Heart left ventricle (tissue), 16 donors: ENCODE results near the gene ZNF674. TPM values are rescaled to one million over a fixed set of nuclear protein-coding genes. Genes with fewer than 3 reads are reported as not detected.
A peak's percentile ranks its signal among the peaks of the same experiment; 100 is the strongest.

Source experiments
- ATAC-seq, 4 donors: fragments of 200-7000 bp; cut with Tn5 transposase; one replicate each; pipeline ENCODE4 v1.9.1; 2020 to 2022; ENCODE audit warnings: moderate library complexity in 4 of 4, mild to moderate bottlenecking in 3 of 4, moderate number of reproducible peaks in 1 of 4
- DNase-seq, 5 donors: peaks; one replicate each; pipeline ENCODE4 v3.0.0-alpha.2; 2020
- H3K27ac ChIP-seq, 12 donors: fragments of 200-600 bp; sonication (generic) in 4 of 12; one replicate each; pipeline versions ENCODE4 v1.5.0 to v1.8.0; 2016 to 2022; ENCODE audit warnings: mild to moderate bottlenecking in 2 of 12
- H3K27me3 ChIP-seq, 9 donors: fragments of 200-600 bp; sonication (generic) in 2 of 9; one replicate each; pipeline versions ENCODE4 v1.5.1 to v1.8.0; 2016 to 2022; ENCODE audit warnings: mild to moderate bottlenecking in 3 of 9
- H3K36me3 ChIP-seq, 9 donors: fragments of 200-600 bp; sonication (generic) in 2 of 9; one replicate each; pipeline versions ENCODE4 v1.5.0 to v1.8.0; 2018 to 2022; ENCODE audit warnings: mild to moderate bottlenecking in 2 of 9
- H3K4me1 ChIP-seq, 12 donors: fragments of 200-600 bp; sonication (generic) in 4 of 12; one replicate each; pipeline versions ENCODE4 v1.5.0 to v1.8.0; 2016 to 2022; ENCODE audit warnings: mild to moderate bottlenecking in 3 of 12
- H3K4me3 ChIP-seq, 12 donors: fragments of 200-600 bp; sonication (generic) in 4 of 12; one replicate each; pipeline versions ENCODE4 v1.5.0 to v1.8.0; 2017 to 2022; ENCODE audit warnings: mild to moderate bottlenecking in 9 of 12, moderate library complexity in 4 of 12
- H3K9me3 ChIP-seq, 12 donors: fragments of 200-600 bp; sonication (generic) in 4 of 12; one replicate each; pipeline versions ENCODE4 v1.5.0 to v1.8.0; 2016 to 2022; ENCODE audit warnings: mild to moderate bottlenecking in 1 of 12
- POLR2A ChIP-seq, 2 donors: fragments of 450-650 bp; IDR thresholded peaks; one replicate each; pipeline ENCODE4 v1.6.1; 2017; ENCODE audit warnings: antibody characterized with exemption in 2 of 2, mild to moderate bottlenecking in 2 of 2, moderate library complexity in 2 of 2
- WGBS, 4 donors: extraction: QIAGEN DNeasy Blood & Tissue Kit in 2 of 4; methylation state at CpG; one replicate each; pipeline versions ENCODE4 v1.1.5 to v1.1.7; 2013 to 2018; 5-methylcytosine and 5-hydroxymethylcytosine counted together
- intact Hi-C, 10 donors: fragments of 100-400 bp; cut with DNase I; formaldehyde crosslinking; loops; one replicate each; pipeline versions ENCODE4 v1.11.1 to v1.14.2; 2022
- polyA plus RNA-seq, 2 donors: library from polyadenylated mRNA; stranded (reverse); fragments of 200-250 nt; gene quantifications; one replicate each; pipeline ENCODE4 v1.2.3, GENCODE V29; 2013
- total RNA-seq, 9 donors: library from RNA; depleted of rRNA in 2 of 9; stranded (reverse); fragments of >200 nt in 2 of 9; fragmentation: NEBNext Ultra II Directional in 3 of 9; extraction: Animal tissue kit (Norgen Biotek cat#: 25700) in 3 of 9; gene quantifications; one replicate each; pipeline versions ENCODE4 v1.1.0 to v1.2.4, GENCODE V29; 2016 to 2023
- TF ChIP-seq, protein P1 (sequence below), 12 donors: fragments of 200-600 bp; sonication (generic) in 4 of 12; IDR thresholded peaks; one replicate each; pipeline versions ENCODE4 v1.5.0 to v1.8.0; 2018 to 2022; ENCODE audit warnings: antibody characterized with exemption in 12 of 12, mild to moderate bottlenecking in 5 of 12
- donor health status: ischemic (EF 13 %, LVEDD 7.1; RV severe dilation, severe dysfunction).
- donor health status: healthy with polysubstance abuse.
- donor health status: DM: no; HTN: yes; CAD: no.
- donor health status: DM: no; HTN: no; CAD: no.
- donor health status: ischemic (EF 25% LVEDD 6.9; RV normal size, moderate dysfunction).
- donor health status: ischemic (EF 25% LVEDD 5.7; RV mildly dilated, moderate dysfunction).
- donor health status: healthy.
- donor health status: DM: yes; HTN: yes; CAD: no.
- donor health status: ischemic (EF 35%, LVEDD 5.7; RV mildly dilated, moderate dysfunction).
- donor health status: nonischemic (EF 11% LVEDD 7.7; RV severe dilation, severe dysfunction).
- donor health status: DM: yes; HTN: yes; CAD: no.
- donor health status: PGD.
- donor health status: ischemic (EF 29% LVEDD 5.4; RV normal size, mild dysfunction).
- donor health status: nonischemic (EF 23%, LVEDD 6.1; RV moderate dilation, normal function).

The ZNF674 gene
- total and polyA plus RNA-seq, 11 donors, result 0.81 to 5.6 (median 2.6) TPM

DNA sequence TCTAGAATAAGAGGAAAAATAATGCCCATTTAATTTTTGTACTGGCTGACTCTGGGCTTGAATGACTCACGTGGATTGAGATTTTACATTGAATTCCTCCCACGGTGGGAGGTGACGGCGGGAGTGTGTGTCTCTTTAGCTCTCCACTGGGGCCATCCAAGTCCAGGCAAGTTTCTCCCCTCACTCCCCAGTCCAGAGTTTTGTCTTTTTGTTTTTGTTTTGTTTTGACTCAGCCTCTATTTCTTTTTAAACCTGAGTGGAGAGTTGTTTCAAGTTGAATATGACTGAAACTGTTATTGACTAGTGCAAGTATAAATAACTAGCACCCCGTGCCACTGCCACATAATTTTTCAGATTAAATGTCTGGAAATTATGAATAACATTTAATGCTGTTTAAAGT, 41.9 kb upstream of the ZNF674 start:
- no peak for DNase-seq
- ATAC-seq, result no peak
- TF ChIP-seq, protein P1, sequence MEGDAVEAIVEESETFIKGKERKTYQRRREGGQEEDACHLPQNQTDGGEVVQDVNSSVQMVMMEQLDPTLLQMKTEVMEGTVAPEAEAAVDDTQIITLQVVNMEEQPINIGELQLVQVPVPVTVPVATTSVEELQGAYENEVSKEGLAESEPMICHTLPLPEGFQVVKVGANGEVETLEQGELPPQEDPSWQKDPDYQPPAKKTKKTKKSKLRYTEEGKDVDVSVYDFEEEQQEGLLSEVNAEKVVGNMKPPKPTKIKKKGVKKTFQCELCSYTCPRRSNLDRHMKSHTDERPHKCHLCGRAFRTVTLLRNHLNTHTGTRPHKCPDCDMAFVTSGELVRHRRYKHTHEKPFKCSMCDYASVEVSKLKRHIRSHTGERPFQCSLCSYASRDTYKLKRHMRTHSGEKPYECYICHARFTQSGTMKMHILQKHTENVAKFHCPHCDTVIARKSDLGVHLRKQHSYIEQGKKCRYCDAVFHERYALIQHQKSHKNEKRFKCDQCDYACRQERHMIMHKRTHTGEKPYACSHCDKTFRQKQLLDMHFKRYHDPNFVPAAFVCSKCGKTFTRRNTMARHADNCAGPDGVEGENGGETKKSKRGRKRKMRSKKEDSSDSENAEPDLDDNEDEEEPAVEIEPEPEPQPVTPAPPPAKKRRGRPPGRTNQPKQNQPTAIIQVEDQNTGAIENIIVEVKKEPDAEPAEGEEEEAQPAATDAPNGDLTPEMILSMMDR (IDR thresholded peaks at IDR 0.05), result no peak
- TF ChIP-seq POLR2A (IDR thresholded peaks at IDR 0.05), result no peak
- intact Hi-C loops, result loop anchor here in 2 of 10 donors (5.0 kb wide), 2 partner anchors 40 to 45 kb away; no protein-coding TSS in a partner anchor
- Histone ChIP-seq H3K27me3 (no peaks in the 10 kb centered on the region), H3K4me3 (peak overlapping the region in 1 of 12 donors; percentile 8), H3K4me1 (peaks cover 3 to 79% (median 42%) of the 10 kb centered on the region in 12 donors), H3K36me3 (no peaks in the 10 kb centered on the region), H3K27ac (peak overlapping the region in 10 of 12 donors; percentile 37 to 79 (median 61)), H3K9me3 (no peaks in the 10 kb centered on the region)
- WGBS, 4 donors, result 33 to 53% (median 37%) methylated on average over 5 of the region's 5 CpGs

DNA sequence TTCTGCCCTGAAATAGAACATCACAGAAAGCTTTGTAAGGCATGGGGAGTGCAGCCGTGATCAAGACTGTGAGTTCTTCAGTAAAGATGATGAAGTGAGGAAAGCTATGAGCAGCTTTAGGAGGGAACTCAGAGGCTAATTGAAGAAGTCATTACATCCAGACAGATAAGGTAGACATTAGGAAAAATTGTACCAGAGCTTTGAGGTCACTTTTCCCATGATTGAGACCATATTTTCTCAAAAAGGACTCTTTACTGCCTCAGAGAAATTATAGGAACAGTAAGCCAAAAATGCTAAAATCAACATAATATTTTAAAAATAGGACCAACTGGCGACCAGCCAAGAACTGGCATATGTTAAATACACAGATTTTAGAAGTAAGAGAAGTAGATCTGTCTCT, 39.5 kb upstream of the ZNF674 start:
- Histone ChIP-seq H3K27me3 (no peaks in the 10 kb centered on the region), H3K9me3 (no peaks in the 10 kb centered on the region), H3K4me3 (no peak overlapping the region), H3K4me1 (peaks cover 3 to 74% (median 40%) of the 10 kb centered on the region in 12 donors), H3K27ac (peak overlapping the region in 7 of 12 donors; percentile 30 to 76 (median 49)), H3K36me3 (no peaks in the 10 kb centered on the region)
- WGBS, 4 donors, result 21 to 37% (median 28%) methylated on average over 2 of the region's 2 CpGs
- DNase-seq, result no peak
- TF ChIP-seq, protein P1 (IDR thresholded peaks at IDR 0.05), result no peak
- no peak for TF ChIP-seq POLR2A (IDR thresholded peaks at IDR 0.05)
- no peak for ATAC-seq
- intact Hi-C loops, result loop anchor here in 2 of 10 donors (5.0 kb wide), 2 partner anchors 43 to 48 kb away; no protein-coding TSS in a partner anchor

DNA sequence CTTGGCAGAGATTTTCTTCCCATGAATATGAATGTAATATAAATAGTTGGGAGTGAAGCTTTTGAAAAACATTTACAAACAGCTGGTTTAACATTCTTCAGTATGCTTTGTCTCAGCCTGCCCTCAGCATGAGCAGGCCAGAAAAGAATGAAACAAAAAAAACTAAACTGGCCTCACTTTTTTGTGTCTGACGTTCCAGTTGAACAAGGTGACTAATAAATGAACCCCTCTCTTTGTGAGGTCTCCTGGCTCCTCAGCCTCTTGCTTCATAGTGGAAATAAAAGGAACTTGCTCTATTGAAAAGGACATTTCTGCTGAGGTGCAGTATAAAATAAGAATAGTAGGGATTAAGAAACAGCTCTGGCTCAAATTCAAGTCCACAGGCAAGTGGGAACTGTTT, 37.7 kb upstream of the ZNF674 start:
- Histone ChIP-seq H3K36me3 (no peaks in the 10 kb centered on the region), H3K27ac (peak overlapping the region in 11 of 12 donors; percentile 34 to 76 (median 68)), H3K9me3 (no peaks in the 10 kb centered on the region), H3K4me3 (peak overlapping the region in 1 of 12 donors; percentile 10), H3K27me3 (no peaks in the 10 kb centered on the region), H3K4me1 (peaks cover 0 to 56% (median 28%) of the 10 kb centered on the region in 12 donors)
- TF ChIP-seq, protein P1 (IDR thresholded peaks at IDR 0.05), result no peak
- no peak for TF ChIP-seq POLR2A (IDR thresholded peaks at IDR 0.05)
- DNase-seq (no peak), ATAC-seq (peak in 3 of 4 donors; percentile 50 to 57 (median 50))
- intact Hi-C loops, result no loop called here
- 7 to 41% (median 15%) methylated on average over 1 of the region's 1 CpG for WGBS, 4 donors

DNA sequence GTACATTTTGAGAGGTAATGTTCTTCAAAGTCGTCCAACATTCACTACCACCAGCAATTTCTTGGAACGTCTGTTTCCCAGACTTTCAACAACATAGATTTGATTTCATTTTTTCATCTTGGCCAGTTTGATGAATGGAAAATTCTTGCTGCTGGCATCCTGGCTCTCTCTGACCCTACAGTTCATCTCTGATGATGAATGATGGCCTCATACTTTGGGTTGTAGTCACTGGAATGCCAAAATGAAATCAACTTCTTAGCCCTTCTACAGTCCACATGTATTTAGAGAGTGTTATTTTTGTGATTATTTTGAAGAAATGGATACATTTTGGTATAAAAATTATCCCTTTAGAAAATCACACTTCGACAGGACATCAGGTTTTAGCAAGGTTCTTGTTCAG, 37.1 kb upstream of the ZNF674 start:
- H3K4me1 ChIP-seq, result peaks cover 0 to 56% (median 29%) of the 10 kb centered on the region in 12 donors
- H3K4me3 ChIP-seq, result no peak overlapping the region
- 38 to 53% (median 42%) methylated on average over 3 of the region's 3 CpGs for WGBS, 4 donors
- peak overlapping the region in 11 of 12 donors; percentile 34 to 76 (median 68) for H3K27ac ChIP-seq
- TF ChIP-seq, protein P1 (IDR thresholded peaks at IDR 0.05), result no peak
- no peak for TF ChIP-seq POLR2A (IDR thresholded peaks at IDR 0.05)
- H3K27me3 ChIP-seq, result no peaks in the 10 kb centered on the region
- ATAC-seq (no peak), DNase-seq (no peak)
- H3K36me3 ChIP-seq, result no peaks in the 10 kb centered on the region
- intact Hi-C loops, result no loop called here
- no peaks in the 10 kb centered on the region for H3K9me3 ChIP-seq
